CD4-positive, alpha-beta T cell (primary cell): ENCODE results near the gene INSR. TPM values are rescaled to one million over a fixed set of nuclear protein-coding genes. Genes with fewer than 3 reads are reported as not detected.

Experiments used
- ATAC-seq: fragments of 200-7000 bp; cut with Tn5 transposase; one replicate; pipeline ENCODE4 v1.10.0; 2022; ENCODE audit warnings: mild to moderate bottlenecking; ENCODE audit not compliant: poor library complexity
- CTCF ChIA-PET: fragments of 350-600 bp; sonication (Branson Sonifier 250); formaldehyde crosslinking; loops from one replicate; lab custom pipeline; 2021; ENCODE audit warnings: antibody characterized with exemption, inconsistent platforms; lab: Charles Lee
- POLR2A ChIA-PET: fragments of 350-600 bp; sonication (Branson Sonifier 250); formaldehyde crosslinking; loops from one replicate; lab custom pipeline; 2021; ENCODE audit warnings: antibody characterized with exemption, inconsistent platforms; lab: Charles Lee
- DNase-seq, 14 experiments: peaks; one replicate each; pipeline ENCODE4 v3.0.0-alpha.2; 2013 to 2020; ENCODE audit warnings: mixed read lengths in 2 of 14
- H3K27ac ChIP-seq, 2 donors: one replicate each; pipeline versions ENCODE4 v1.5.1 to v1.7.0; 2013; ENCODE audit warnings: low read length in 2 of 2, low read depth in 1 of 2, mild to moderate bottlenecking in 1 of 2
- H3K27me3 ChIP-seq, 2 experiments: 1 replicate in 1 of 2; 2 replicates in 1 of 2; pipeline versions ENCODE4 v1.6.1 to v1.7.0; 2013; ENCODE audit warnings: low read length in 2 of 2, control low read depth in 1 of 2, mild to moderate bottlenecking in 1 of 2, moderate library complexity in 1 of 2; ENCODE audit not compliant: insufficient read depth in 2 of 2, control insufficient read depth in 1 of 2
- H3K36me3 ChIP-seq: one replicate; pipeline ENCODE4 v1.6.1; 2013; ENCODE audit warnings: low read length, control low read depth; ENCODE audit not compliant: insufficient read depth
- H3K4me1 ChIP-seq: one replicate; pipeline ENCODE4 v1.6.1; 2013; ENCODE audit warnings: low read length, control low read depth; ENCODE audit not compliant: insufficient read depth
- H3K4me3 ChIP-seq: one replicate; pipeline ENCODE4 v1.5.1; 2013; ENCODE audit warnings: mild to moderate bottlenecking, low read length, moderate library complexity
- H3K9me3 ChIP-seq, 2 experiments: 1 replicate in 1 of 2; 2 replicates in 1 of 2; pipeline versions ENCODE4 v1.6.1 to v1.7.0; 2013; ENCODE audit warnings: low read length in 2 of 2, mild to moderate bottlenecking in 2 of 2, control low read depth in 1 of 2, moderate library complexity in 1 of 2; ENCODE audit not compliant: control insufficient read depth in 1 of 2, insufficient read depth in 1 of 2
- H3K27ac Mint-ChIP-seq: one replicate; pipeline ENCODE4 v1.8.0; 2020; ENCODE audit warnings: mixed read lengths
- H3K27me3 Mint-ChIP-seq: one replicate; pipeline ENCODE4 v1.8.0; 2021; ENCODE audit warnings: mixed read lengths
- H3K36me3 Mint-ChIP-seq: one replicate; pipeline ENCODE4 v1.8.0; 2021; ENCODE audit warnings: low read depth, mixed read lengths
- H3K4me1 Mint-ChIP-seq: one replicate; pipeline ENCODE4 v1.8.0; 2021; ENCODE audit warnings: low read depth, mixed read lengths
- H3K4me3 Mint-ChIP-seq: one replicate; pipeline ENCODE4 v1.8.0; 2020; ENCODE audit warnings: mild to moderate bottlenecking, mixed read lengths
- H3K9me3 Mint-ChIP-seq: one replicate; pipeline ENCODE4 v1.8.0; 2020; ENCODE audit warnings: mixed read lengths
- intact Hi-C, 2 experiments: fragments of 100-400 bp; cut with DNase I in 1 of 2; cut with micrococcal nuclease in 1 of 2; formaldehyde crosslinking; loops; one replicate each; pipeline versions ENCODE4 v1.15.1 to v1.9.0; 2023 to 2025; cut with DNase I, micrococcal nuclease
- total RNA-seq, 174 experiments: library from RNA in 2 of 174; stranded (reverse) in 2 of 174; gene quantifications; one replicate each; pipeline ENCODE4 v1.2.3 and lab custom pipeline; 2021 to 2026
- TF ChIP-seq, protein P1 (sequence below): fragments of 200-600 bp; IDR thresholded peaks from one replicate; pipeline ENCODE4 v1.8.0; 2022; ENCODE audit warnings: antibody characterized with exemption, mild to moderate bottlenecking

INSR gene
- total RNA-seq, 2 experiments from 2014 or later, result 1.8 to 3.0 TPM

- ATAC-seq (no peak), DNase-seq (no peak)
- Mint-ChIP-seq H3K4me3 (no peak overlapping the region), H3K4me1 (peaks cover 30% of the 10 kb centered on the region), H3K9me3 (no peaks in the 10 kb centered on the region), H3K27ac (no peak overlapping the region), H3K27me3 (no peaks in the 10 kb centered on the region), H3K36me3 (no peaks in the 10 kb centered on the region)
- TF ChIP-seq, protein P1, sequence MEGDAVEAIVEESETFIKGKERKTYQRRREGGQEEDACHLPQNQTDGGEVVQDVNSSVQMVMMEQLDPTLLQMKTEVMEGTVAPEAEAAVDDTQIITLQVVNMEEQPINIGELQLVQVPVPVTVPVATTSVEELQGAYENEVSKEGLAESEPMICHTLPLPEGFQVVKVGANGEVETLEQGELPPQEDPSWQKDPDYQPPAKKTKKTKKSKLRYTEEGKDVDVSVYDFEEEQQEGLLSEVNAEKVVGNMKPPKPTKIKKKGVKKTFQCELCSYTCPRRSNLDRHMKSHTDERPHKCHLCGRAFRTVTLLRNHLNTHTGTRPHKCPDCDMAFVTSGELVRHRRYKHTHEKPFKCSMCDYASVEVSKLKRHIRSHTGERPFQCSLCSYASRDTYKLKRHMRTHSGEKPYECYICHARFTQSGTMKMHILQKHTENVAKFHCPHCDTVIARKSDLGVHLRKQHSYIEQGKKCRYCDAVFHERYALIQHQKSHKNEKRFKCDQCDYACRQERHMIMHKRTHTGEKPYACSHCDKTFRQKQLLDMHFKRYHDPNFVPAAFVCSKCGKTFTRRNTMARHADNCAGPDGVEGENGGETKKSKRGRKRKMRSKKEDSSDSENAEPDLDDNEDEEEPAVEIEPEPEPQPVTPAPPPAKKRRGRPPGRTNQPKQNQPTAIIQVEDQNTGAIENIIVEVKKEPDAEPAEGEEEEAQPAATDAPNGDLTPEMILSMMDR, result no peak
- Histone ChIP-seq H3K9me3 (no peaks in the 10 kb centered on the region), H3K4me1 (peaks cover 25% of the 10 kb centered on the region), H3K27me3 (no peaks in the 10 kb centered on the region), H3K4me3 (no peak overlapping the region), H3K36me3 (no peaks in the 10 kb centered on the region), H3K27ac (no peak overlapping the region)
- CTCF ChIA-PET, result no interaction called here
- POLR2A ChIA-PET, result no interaction called here
- intact Hi-C loops, result no loop called here
Observed at GRCh38 chr19:7187605-7188339, 106.4 kb downstream of the INSR start.

GRCh38 chr19:7182489-7182888 is 111.7 kb downstream of the INSR start:
- no peak overlapping the region for H3K4me3 ChIP-seq
- H3K27me3 Mint-ChIP-seq, result no peaks in the 10 kb centered on the region
- no peaks in the 10 kb centered on the region for H3K9me3 ChIP-seq
- H3K9me3 Mint-ChIP-seq, result no peaks in the 10 kb centered on the region
- POLR2A ChIA-PET, result interaction anchor here (1.3 to 1.9 kb wide), 2 partner anchors 14 to 16 kb away, joined by 3 to 13 read pairs; no protein-coding TSS in a partner anchor
- H3K4me1 ChIP-seq, result peaks cover 16% of the 10 kb centered on the region
- H3K4me3 Mint-ChIP-seq, result no peak overlapping the region
- TF ChIP-seq, protein P1, result no peak
- H3K27ac Mint-ChIP-seq, result no peak overlapping the region
- no peak for ATAC-seq
- no peak overlapping the region for H3K27ac ChIP-seq
- intact Hi-C loops, result no loop called here
- no peaks in the 10 kb centered on the region for H3K27me3 ChIP-seq
- no peak for DNase-seq
- H3K36me3 ChIP-seq, result no peaks in the 10 kb centered on the region
- CTCF ChIA-PET, result interaction anchor here (0.6 kb wide), 2 partner anchors 38 to 108 kb away, joined by 3 read pairs; no protein-coding TSS in a partner anchor
- H3K4me1 Mint-ChIP-seq, result peaks cover 18% of the 10 kb centered on the region
- no peaks in the 10 kb centered on the region for H3K36me3 Mint-ChIP-seq

DNA sequence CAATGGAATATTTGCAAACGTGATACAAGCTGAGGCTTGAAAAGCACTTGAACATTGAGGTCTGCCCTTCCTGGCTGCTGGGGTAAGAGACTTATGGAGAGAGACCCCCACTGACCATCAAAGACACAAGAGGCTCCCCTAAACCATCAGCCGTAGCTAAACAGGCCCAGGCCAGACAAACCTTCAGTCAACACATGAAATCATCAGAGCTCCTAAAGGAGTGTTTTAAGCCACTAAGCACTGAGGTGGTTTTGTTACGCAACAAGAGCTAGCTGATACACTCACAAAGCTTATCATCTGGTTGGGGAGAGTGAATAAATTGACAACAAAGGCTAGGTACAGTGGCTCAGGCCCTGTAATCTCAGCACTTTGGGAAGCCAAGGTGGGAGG is 114.3 kb downstream of the INSR start:
- no peaks in the 10 kb centered on the region for H3K9me3 Mint-ChIP-seq
- no peaks in the 10 kb centered on the region for H3K9me3 ChIP-seq
- no peak overlapping the region for H3K4me3 ChIP-seq
- no peaks in the 10 kb centered on the region for H3K27me3 Mint-ChIP-seq
- DNase-seq (no peak), ATAC-seq (no peak)
- no peak overlapping the region for H3K4me3 Mint-ChIP-seq
- H3K36me3 Mint-ChIP-seq, result no peaks in the 10 kb centered on the region
- H3K27ac ChIP-seq, result no peak overlapping the region
- peaks cover 16% of the 10 kb centered on the region for H3K4me1 ChIP-seq
- ChIA-PET CTCF (no interaction called here), POLR2A (no interaction called here)
- peaks cover 13% of the 10 kb centered on the region for H3K4me1 Mint-ChIP-seq
- H3K36me3 ChIP-seq, result no peaks in the 10 kb centered on the region
- no peak overlapping the region for H3K27ac Mint-ChIP-seq
- no peaks in the 10 kb centered on the region for H3K27me3 ChIP-seq
- TF ChIP-seq, protein P1, result no peak
- intact Hi-C loops, result no loop called here
